H1 (cell line): ENCODE measurements around the gene DNAI1. TPM values are rescaled to one million over a fixed set of nuclear protein-coding genes. Genes with fewer than 3 reads are reported as not detected.

Source experiments
- polyA plus RNA-seq, 7 experiments: library from polyadenylated mRNA; depleted of rRNA in 3 of 7; stranded (reverse) in 5 of 7; unstranded in 2 of 7; fragments of >200 nt in 5 of 7; fragments of 200-250 nt in 2 of 7; gene quantifications; 1 replicate in 5 of 7; 2 replicates in 1 of 7; 4 replicates in 1 of 7; pipeline versions ENCODE4 v1.2.1 to v1.2.3, GENCODE V29; 2011 to 2013; ENCODE audit warnings: missing spikeins in 2 of 7, mixed read lengths in 2 of 7
- total RNA-seq: library from RNA; stranded (reverse); fragmentation: NEBNext Ultra II Directional; extraction: Animal tissue kit (Norgen Biotek cat#: 25700); gene quantifications from 2 replicates; pipeline ENCODE4 v1.2.1, GENCODE V29; 2021
- TF ChIP-seq, protein P1 (sequence below): IDR thresholded peaks from 2 replicates; pipeline ENCODE4 v1.6.1; 2012; ENCODE audit warnings: low read length, inconsistent platforms

The DNAI1 gene
- total and polyA plus RNA-seq, 2 of the 8 experiments (the other 6 are each of a cell fraction or from before 2014, with no cell fraction given), result 0.37 to 0.54 TPM

- TF ChIP-seq, protein P1, sequence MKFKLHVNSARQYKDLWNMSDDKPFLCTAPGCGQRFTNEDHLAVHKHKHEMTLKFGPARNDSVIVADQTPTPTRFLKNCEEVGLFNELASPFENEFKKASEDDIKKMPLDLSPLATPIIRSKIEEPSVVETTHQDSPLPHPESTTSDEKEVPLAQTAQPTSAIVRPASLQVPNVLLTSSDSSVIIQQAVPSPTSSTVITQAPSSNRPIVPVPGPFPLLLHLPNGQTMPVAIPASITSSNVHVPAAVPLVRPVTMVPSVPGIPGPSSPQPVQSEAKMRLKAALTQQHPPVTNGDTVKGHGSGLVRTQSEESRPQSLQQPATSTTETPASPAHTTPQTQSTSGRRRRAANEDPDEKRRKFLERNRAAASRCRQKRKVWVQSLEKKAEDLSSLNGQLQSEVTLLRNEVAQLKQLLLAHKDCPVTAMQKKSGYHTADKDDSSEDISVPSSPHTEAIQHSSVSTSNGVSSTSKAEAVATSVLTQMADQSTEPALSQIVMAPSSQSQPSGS, result no peak
- TF ChIP-seq, all 59 proteins: peak for 0
These were observed 97.4 kb downstream of the DNAI1 start (continued) for GRCh38 chr9:34555936-34556525.
